HUES6 (cell line): ENCODE measurements around the gene AQP2.

Experiments
- H3K27ac ChIP-seq: 2 replicates; pipeline ENCODE4 v1.7.0; 2013; ENCODE audit warnings: low read depth, mild to moderate bottlenecking, low read length, inconsistent platforms
- H3K27me3 ChIP-seq: 2 replicates; pipeline ENCODE4 v1.6.1; 2013; ENCODE audit warnings: low read length; ENCODE audit not compliant: control insufficient read depth, insufficient read depth
- H3K36me3 ChIP-seq: 2 replicates; pipeline ENCODE4 v1.6.1; 2013; ENCODE audit warnings: low read length; ENCODE audit not compliant: control insufficient read depth, insufficient read depth
- H3K4me1 ChIP-seq: 2 replicates; pipeline ENCODE4 v1.6.1; 2013; ENCODE audit warnings: low read length; ENCODE audit not compliant: control insufficient read depth, insufficient read depth
- H3K4me3 ChIP-seq: 2 replicates; pipeline ENCODE4 v1.5.1; 2013; ENCODE audit warnings: low read depth, low read length
- H3K9ac ChIP-seq: one replicate; pipeline ENCODE4 v1.6.1; 2013; ENCODE audit warnings: mild to moderate bottlenecking, low read length
- H3K9me3 ChIP-seq: 2 replicates; pipeline ENCODE4 v1.6.1; 2013; ENCODE audit warnings: low read depth, low read length; ENCODE audit not compliant: control insufficient read depth, insufficient read depth

Gene AQP2

GRCh38 chr12:49975318-49975761 is 24.8 kb downstream of the AQP2 start:
- Histone ChIP-seq H3K4me3 (no peak overlapping the region), H3K9me3 (no peaks in the 10 kb centered on the region), H3K4me1 (peaks cover 17% of the 10 kb centered on the region), H3K9ac (no peak overlapping the region), H3K36me3 (no peaks in the 10 kb centered on the region), H3K27me3 (peaks cover 16% of the 10 kb centered on the region), H3K27ac (no peak overlapping the region)

GRCh38 chr12:49976557-49976956 is 26.0 kb downstream of the AQP2 start:
- Histone ChIP-seq H3K4me1 (peaks cover 17% of the 10 kb centered on the region), H3K9me3 (no peaks in the 10 kb centered on the region), H3K27ac (no peak overlapping the region), H3K27me3 (0 out of 2 replicates have a peak, but pooled peaks cover 4% of the 10 kb centered on the region), H3K4me3 (no peak overlapping the region), H3K36me3 (no peaks in the 10 kb centered on the region), H3K9ac (no peak overlapping the region)

DNA sequence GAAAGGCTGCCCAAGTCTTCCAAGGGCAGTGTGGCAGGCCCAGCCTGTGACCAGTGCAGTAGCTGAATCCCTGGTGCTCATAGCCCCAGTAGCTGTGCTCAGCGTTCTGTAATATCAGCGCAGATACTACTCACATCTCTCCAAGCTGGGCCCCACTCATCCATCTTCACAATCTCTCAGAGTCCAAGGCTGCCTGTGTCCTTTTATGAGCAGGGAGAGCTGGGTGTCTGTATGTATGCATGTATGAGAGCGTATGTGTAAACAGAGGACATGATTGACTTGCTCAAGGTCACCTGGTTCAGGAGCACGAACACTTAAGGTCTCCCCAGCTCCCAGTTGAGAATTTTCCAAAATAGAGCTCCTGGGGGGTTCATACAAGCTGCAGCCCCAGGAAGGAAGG is 27.6 kb downstream of the AQP2 start:
- Histone ChIP-seq H3K27ac (no peak overlapping the region), H3K27me3 (no peaks in the 10 kb centered on the region), H3K4me1 (peaks cover 14% of the 10 kb centered on the region), H3K9ac (no peak overlapping the region), H3K9me3 (no peaks in the 10 kb centered on the region), H3K36me3 (no peaks in the 10 kb centered on the region), H3K4me3 (no peak overlapping the region)

DNA sequence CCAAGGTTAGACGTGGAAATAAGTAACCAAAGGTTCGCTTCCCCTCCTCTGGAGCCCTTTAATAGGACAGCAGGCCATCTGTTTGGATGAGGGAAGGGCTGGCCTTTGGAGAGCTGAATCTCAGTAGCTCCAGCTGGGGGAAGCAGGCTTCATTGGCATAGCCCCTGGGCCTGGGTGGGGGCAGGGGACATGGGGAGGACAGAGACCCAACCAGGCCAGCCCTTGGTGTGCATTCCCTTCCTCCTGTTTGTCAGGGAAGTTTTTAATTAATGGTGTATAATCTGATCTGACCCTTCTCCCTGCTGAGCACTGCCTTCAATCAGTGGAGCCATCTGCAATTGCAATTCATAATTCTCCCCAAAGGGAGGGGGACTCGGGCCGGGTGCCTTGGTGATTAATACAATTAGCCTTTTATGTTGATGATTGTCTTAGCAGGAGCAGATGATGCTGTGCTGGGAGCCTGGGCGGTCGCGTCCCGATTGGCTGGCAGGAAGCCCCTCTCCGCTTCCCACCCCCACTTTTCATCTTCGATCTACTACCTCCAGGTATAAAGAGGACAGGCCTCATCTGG is 28.6 kb downstream of the AQP2 start:
- H3K36me3 ChIP-seq = no peaks in the 10 kb centered on the region
- no peaks in the 10 kb centered on the region for H3K27me3 ChIP-seq
- H3K9me3 ChIP-seq = no peaks in the 10 kb centered on the region
- no peak overlapping the region for H3K4me3 ChIP-seq
- no peak overlapping the region for H3K27ac ChIP-seq
- no peak overlapping the region for H3K9ac ChIP-seq
- peaks cover 15% of the 10 kb centered on the region for H3K4me1 ChIP-seq

GRCh38 chr12:49979791-49980190 is 29.3 kb downstream of the AQP2 start:
- Histone ChIP-seq H3K36me3 (0 out of 2 replicates have a peak, but pooled peaks cover 2% of the 10 kb centered on the region), H3K27ac (no peak overlapping the region), H3K9ac (no peak overlapping the region), H3K4me1 (peaks cover 21% of the 10 kb centered on the region), H3K4me3 (no peak overlapping the region), H3K9me3 (no peaks in the 10 kb centered on the region), H3K27me3 (no peaks in the 10 kb centered on the region)

DNA sequence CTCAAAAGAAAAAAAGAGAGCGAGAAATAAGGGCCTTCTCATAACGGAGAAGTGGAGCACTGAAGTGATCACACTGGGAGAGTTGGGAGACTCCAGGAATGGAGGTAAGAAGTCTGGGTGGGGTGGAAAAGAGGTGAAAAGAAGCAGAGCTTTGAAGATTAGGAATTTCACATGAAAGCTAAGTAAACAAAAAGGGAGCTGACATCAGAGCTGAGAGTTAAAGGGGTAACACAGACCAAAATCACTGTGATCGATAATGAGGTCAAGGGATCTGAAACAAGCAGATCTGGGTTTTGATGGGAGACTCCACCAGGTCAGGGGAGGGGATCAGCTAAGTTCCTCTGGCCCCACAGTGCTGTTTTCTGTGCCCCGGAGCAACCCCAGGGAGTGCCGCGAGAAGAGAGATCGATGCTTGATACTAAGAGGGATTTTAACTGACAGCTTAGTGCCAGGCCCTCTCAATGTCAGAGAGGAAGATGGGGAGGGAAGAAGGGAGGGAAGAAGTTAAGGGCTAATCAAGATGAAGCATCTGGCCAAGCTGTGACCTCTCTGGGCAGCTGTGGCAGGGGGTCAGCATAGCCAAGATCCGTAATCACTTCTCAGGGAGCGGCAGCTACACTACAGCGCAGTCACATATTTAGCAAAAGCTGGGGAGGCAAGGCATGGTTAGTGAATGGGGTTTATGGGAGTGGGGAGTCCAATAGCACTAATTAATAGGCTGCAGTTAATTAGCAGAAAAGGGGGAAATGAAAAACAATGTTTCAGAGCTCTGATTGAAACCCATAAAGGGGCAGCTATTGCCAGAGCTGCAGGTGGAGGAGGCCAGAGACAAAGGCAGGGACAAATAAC is 30.2 kb downstream of the AQP2 start:
- Histone ChIP-seq H3K4me1 (peaks cover 23% of the 10 kb centered on the region), H3K9ac (no peak overlapping the region), H3K9me3 (no peaks in the 10 kb centered on the region), H3K27me3 (no peaks in the 10 kb centered on the region), H3K27ac (no peak overlapping the region), H3K36me3 (peaks cover 5% of the 10 kb centered on the region; the same call in 1 of the 2 replicates), H3K4me3 (no peak overlapping the region)

- H3K36me3 ChIP-seq = peaks cover 5% of the 10 kb centered on the region; the same call in 1 of the 2 replicates
- H3K27me3 ChIP-seq = no peaks in the 10 kb centered on the region
- H3K9me3 ChIP-seq = no peaks in the 10 kb centered on the region
- H3K27ac ChIP-seq = no peak overlapping the region
- no peak overlapping the region for H3K4me3 ChIP-seq
- H3K4me1 ChIP-seq = peaks cover 23% of the 10 kb centered on the region
- no peak overlapping the region for H3K9ac ChIP-seq
Observed at GRCh38 chr12:49982246-49983087, 31.9 kb downstream of the AQP2 start.

GRCh38 chr12:49983892-49984291 is 33.4 kb downstream of the AQP2 start:
- Histone ChIP-seq H3K27ac (no peak overlapping the region), H3K9ac (no peak overlapping the region), H3K4me1 (peaks cover 21% of the 10 kb centered on the region), H3K27me3 (no peaks in the 10 kb centered on the region), H3K4me3 (no peak overlapping the region), H3K36me3 (peaks cover 19% of the 10 kb centered on the region), H3K9me3 (no peaks in the 10 kb centered on the region)

DNA sequence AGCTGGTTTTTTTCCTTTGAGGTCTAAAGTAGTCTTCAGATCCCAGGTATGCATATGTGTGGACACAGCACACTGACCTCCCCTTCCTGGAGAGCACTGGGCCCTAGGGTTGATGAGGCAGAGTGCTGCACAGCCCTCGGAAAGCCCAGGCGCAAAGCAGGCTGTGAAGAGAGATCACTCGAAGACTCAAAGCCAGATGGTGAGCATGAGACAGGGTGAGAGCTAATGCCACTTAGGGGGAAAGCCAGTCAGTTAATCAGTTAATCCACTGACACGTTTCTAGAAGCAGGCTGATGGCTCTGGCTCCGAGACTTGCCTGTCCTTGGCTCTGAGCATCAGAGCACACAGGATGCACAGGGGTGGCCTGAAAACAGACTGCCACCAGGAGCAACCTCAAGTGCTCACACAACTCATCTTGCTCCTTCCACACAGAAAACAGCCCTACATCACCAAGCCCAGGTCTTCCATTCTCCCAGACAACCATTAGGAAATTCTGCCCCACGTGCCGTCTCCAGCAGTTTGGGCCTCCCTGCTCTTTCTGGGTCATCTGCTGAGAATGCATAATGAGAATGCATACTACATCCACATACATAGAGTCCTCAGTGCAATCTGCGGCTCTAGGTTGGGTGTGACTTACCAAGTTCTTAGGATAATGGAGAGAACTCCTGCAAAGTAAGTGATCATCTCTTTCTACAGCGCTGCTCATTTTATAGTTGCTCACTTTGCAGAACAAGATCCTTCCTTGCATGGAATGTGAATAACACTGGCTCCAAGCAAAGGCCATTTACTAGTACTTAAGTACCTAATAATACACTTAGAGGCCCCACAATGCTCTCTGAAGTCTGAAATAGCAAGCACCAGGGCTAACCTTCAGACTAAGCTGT is 34.2 kb downstream of the AQP2 start:
- no peak overlapping the region for H3K27ac ChIP-seq
- H3K4me1 ChIP-seq = peaks cover 15% of the 10 kb centered on the region
- H3K27me3 ChIP-seq = no peaks in the 10 kb centered on the region
- no peaks in the 10 kb centered on the region for H3K9me3 ChIP-seq
- H3K4me3 ChIP-seq = no peak overlapping the region
- H3K36me3 ChIP-seq = peaks cover 27% of the 10 kb centered on the region
- H3K9ac ChIP-seq = no peak overlapping the region

DNA sequence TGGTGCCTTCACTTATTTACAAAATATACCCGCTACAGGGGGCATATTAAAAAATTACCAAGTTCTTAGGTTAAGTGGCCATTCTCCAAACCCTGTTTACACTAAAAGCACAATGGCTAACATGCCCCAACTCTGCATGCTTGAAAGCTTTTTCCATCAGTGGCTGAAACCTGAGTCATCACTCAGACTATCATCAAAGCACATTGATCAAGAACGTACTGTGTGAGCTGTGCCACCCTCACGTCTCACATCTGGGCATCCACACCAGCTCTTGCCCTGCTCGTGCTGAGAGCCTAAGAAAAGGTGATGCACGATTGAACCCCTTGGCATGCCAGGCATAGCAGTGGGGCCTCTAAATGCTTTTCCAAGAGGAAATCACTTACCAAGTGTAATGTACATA is 35.4 kb downstream of the AQP2 start:
- Histone ChIP-seq H3K27me3 (no peaks in the 10 kb centered on the region), H3K4me1 (peaks cover 15% of the 10 kb centered on the region), H3K9me3 (no peaks in the 10 kb centered on the region), H3K27ac (no peak overlapping the region), H3K9ac (no peak overlapping the region), H3K36me3 (peaks cover 40% of the 10 kb centered on the region), H3K4me3 (no peak overlapping the region)
